NB4 (cell line): ENCODE measurements around the gene TMEM88.

Experiments used
- MYC ChIP-seq: IDR thresholded peaks from 2 replicates; pipeline ENCODE4 v1.6.1; 2011; ENCODE audit warnings: low read depth, low read length
- POLR2A ChIP-seq: IDR thresholded peaks from 2 replicates; pipeline ENCODE4 v1.6.1; 2011; ENCODE audit warnings: mild to moderate bottlenecking; ENCODE audit not compliant: insufficient read length; ENCODE audit errors: extremely low read depth
- TF ChIP-seq, protein P1 (sequence below): IDR thresholded peaks from one replicate; pipeline ENCODE4 v1.5.1; 2012; ENCODE audit warnings: low read depth, low read length
- TF ChIP-seq, protein P2 (sequence below): IDR thresholded peaks from 2 replicates; pipeline ENCODE4 v1.6.1; 2011; ENCODE audit warnings: low read depth, low read length

DNA sequence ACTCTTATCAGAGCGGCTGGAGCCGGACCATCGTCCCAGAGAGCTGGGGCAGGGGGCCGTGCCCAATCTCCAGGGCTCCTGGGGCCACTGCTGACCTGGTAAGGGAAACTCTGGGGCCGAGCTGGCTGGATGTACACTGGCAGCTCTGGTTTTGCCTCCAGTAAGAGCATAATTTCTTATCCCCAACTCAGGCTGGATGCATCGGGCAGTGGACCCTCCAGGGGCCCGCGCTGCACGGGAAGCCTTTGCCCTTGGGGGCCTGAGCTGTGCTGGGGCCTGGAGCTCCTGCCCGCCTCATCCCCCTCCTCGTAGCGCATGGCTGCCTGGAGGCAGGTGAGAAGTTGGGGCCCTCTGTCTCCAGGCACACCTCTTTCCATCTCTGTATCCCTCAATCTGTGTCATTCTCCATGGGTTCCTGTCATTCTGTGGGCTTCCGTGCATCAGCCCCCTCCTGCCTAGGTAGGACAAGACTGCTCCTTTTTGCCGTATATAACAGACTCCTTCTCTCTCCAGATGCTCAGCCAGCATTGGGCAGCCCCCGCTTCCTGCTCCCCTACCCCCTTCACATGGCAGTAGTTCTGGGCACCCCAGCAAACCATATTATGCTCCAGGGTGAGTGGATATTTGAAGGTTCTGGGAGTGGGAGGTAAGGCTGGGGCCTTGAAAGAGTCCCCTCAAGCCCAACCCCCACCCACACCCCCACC lies 9.4 kb upstream of the TMEM88 start:
- TF ChIP-seq, protein P1, sequence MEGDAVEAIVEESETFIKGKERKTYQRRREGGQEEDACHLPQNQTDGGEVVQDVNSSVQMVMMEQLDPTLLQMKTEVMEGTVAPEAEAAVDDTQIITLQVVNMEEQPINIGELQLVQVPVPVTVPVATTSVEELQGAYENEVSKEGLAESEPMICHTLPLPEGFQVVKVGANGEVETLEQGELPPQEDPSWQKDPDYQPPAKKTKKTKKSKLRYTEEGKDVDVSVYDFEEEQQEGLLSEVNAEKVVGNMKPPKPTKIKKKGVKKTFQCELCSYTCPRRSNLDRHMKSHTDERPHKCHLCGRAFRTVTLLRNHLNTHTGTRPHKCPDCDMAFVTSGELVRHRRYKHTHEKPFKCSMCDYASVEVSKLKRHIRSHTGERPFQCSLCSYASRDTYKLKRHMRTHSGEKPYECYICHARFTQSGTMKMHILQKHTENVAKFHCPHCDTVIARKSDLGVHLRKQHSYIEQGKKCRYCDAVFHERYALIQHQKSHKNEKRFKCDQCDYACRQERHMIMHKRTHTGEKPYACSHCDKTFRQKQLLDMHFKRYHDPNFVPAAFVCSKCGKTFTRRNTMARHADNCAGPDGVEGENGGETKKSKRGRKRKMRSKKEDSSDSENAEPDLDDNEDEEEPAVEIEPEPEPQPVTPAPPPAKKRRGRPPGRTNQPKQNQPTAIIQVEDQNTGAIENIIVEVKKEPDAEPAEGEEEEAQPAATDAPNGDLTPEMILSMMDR = no peak
- TF ChIP-seq MYC (no peak), POLR2A (no peak)
- TF ChIP-seq, protein P2, sequence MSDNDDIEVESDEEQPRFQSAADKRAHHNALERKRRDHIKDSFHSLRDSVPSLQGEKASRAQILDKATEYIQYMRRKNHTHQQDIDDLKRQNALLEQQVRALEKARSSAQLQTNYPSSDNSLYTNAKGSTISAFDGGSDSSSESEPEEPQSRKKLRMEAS = no peak
